Bronchial epithelial cell (primary cell): Measurements from ENCODE around the gene TSC22D3. TPM values are rescaled to one million over a fixed set of nuclear protein-coding genes. Genes with fewer than 3 reads are reported as not detected.

ENCODE experiments used
- DNase-seq: peaks from one replicate; pipeline ENCODE4 v3.0.0-alpha.2; 2010; ENCODE audit warnings: low read depth
- FAIRE-seq: peaks from 2 replicates; lab custom pipeline; 2011; peaks lifted over from hg19 to GRCh38; lab: Jason Lieb, UNC
- H3K27me3 ChIP-seq: 2 replicates; pipeline ENCODE4 v1.5.1; 2011; ENCODE audit warnings: low read length; ENCODE audit not compliant: control insufficient read depth, insufficient read depth
- H3K36me3 ChIP-seq: 2 replicates; pipeline ENCODE4 v1.5.1; 2011; ENCODE audit warnings: low read length; ENCODE audit not compliant: control insufficient read depth, insufficient read depth
- H3K4me3 ChIP-seq: 2 replicates; pipeline ENCODE4 v1.5.1; 2011; ENCODE audit warnings: mild to moderate bottlenecking, low read depth, low read length, control low read depth
- CTCF ChIP-seq: IDR thresholded peaks from 2 replicates; pipeline ENCODE4 v1.5.1; 2011; ENCODE audit warnings: mild to moderate bottlenecking, moderate library complexity, low read length, control low read depth, inconsistent platforms; ENCODE audit not compliant: insufficient read depth, severe bottlenecking
- total RNA-seq: library from RNA; depleted of rRNA; stranded (reverse); fragments of >200 nt; gene quantifications from 2 replicates; pipeline ENCODE4 v1.2.1, GENCODE V29; 2014

The TSC22D3 gene
- total RNA-seq, 1 donor from 2014 or later, result 83.5 TPM

- FAIRE-seq, result no peak
- Histone ChIP-seq H3K27me3 (no peaks in the 10 kb centered on the region), H3K4me3 (no peak overlapping the region), H3K36me3 (peaks cover 14% of the 10 kb centered on the region)
- DNase-seq, result no peak
- TF ChIP-seq CTCF, result peak; percentile 11
These were observed 61.2 kb downstream of the TSC22D3 start for GRCh38 chrX:107714206-107714891.

GRCh38 chrX:107713543-107714205 lies 61.9 kb downstream of the TSC22D3 start:
- Histone ChIP-seq H3K4me3 (no peak overlapping the region), H3K27me3 (no peaks in the 10 kb centered on the region), H3K36me3 (peaks cover 14% of the 10 kb centered on the region)
- no peak for DNase-seq
- TF ChIP-seq CTCF, result no peak
- no peak for FAIRE-seq

GRCh38 chrX:107713203-107713542 lies 62.4 kb downstream of the TSC22D3 start:
- no peak for TF ChIP-seq CTCF
- no peak for DNase-seq
- H3K36me3 ChIP-seq, result peaks cover 14% of the 10 kb centered on the region
- H3K27me3 ChIP-seq, result no peaks in the 10 kb centered on the region
- H3K4me3 ChIP-seq, result no peak overlapping the region
- no peak for FAIRE-seq

GRCh38 chrX:107712231-107713202 lies 63.1 kb downstream of the TSC22D3 start:
- DNase-seq, result peak; percentile 70
- H3K27me3 ChIP-seq, result no peaks in the 10 kb centered on the region
- no peak overlapping the region for H3K4me3 ChIP-seq
- peak; percentile 81 for FAIRE-seq
- H3K36me3 ChIP-seq, result peaks cover 14% of the 10 kb centered on the region
- TF ChIP-seq CTCF, result no peak

- H3K27me3 ChIP-seq, result no peaks in the 10 kb centered on the region
- no peak for DNase-seq
- no peak for FAIRE-seq
- H3K36me3 ChIP-seq, result peaks cover 14% of the 10 kb centered on the region
- no peak overlapping the region for H3K4me3 ChIP-seq
- TF ChIP-seq CTCF, result no peak
These were observed 63.9 kb downstream of the TSC22D3 start for GRCh38 chrX:107711521-107712181.
